HG02588 (cell line): ENCODE measurements around the gene PAK4.

Source experiments
- ATAC-seq: cut with Tn5 transposase; IDR thresholded peaks from one replicate; pipeline ENCODE4 v1.9.1; 2021; ENCODE audit warnings: mild to moderate bottlenecking, moderate library complexity; ENCODE audit not compliant: unreplicated experiment

Gene PAK4

GRCh38 chr19:39162441-39163043, 37.0 kb downstream of the PAK4 start:
- ATAC-seq, result no peak

GRCh38 chr19:39163621-39164020, 38.0 kb downstream of the PAK4 start:
- ATAC-seq, result no peak

- no peak for ATAC-seq
Observed at GRCh38 chr19:39164289-39164688, 38.7 kb downstream of the PAK4 start.

- ATAC-seq, result no peak
Observed at GRCh38 chr19:39165857-39166256, 40.3 kb downstream of the PAK4 start.

- no peak for ATAC-seq
Observed at GRCh38 chr19:39166571-39167391, 41.2 kb downstream of the PAK4 start.

- no peak for ATAC-seq
Observed at GRCh38 chr19:39167461-39168257, 42.1 kb downstream of the PAK4 start.

- no peak for ATAC-seq
Observed at GRCh38 chr19:39168258-39169142, 42.9 kb downstream of the PAK4 start.

GRCh38 chr19:39169143-39169810, 43.7 kb downstream of the PAK4 start:
- no peak for ATAC-seq

- no peak for ATAC-seq
Observed at GRCh38 chr19:39170386-39171231, 45.0 kb downstream of the PAK4 start.

GRCh38 chr19:39171479-39172465, 46.2 kb downstream of the PAK4 start:
- no peak for ATAC-seq

GRCh38 chr19:39172700-39173501, 47.3 kb downstream of the PAK4 start:
- ATAC-seq, result no peak

GRCh38 chr19:39173502-39173991, 48.0 kb downstream of the PAK4 start:
- no peak for ATAC-seq

- no peak for ATAC-seq
Observed at GRCh38 chr19:39174142-39174541, 48.6 kb downstream of the PAK4 start.

- no peak for ATAC-seq
Observed at GRCh38 chr19:39174558-39175544, 49.3 kb downstream of the PAK4 start.

GRCh38 chr19:39175564-39175963, 50.0 kb downstream of the PAK4 start:
- ATAC-seq, result no peak
